Keratinocyte (primary cell): Measurements from ENCODE around the gene ANKRD60.

Source experiments
- CTCF ChIP-seq, 3 experiments: IDR thresholded peaks in 1 of 3; conservative IDR thresholded peaks in 1 of 3; optimal IDR thresholded peaks in 1 of 3; 2 replicates in 2 of 3; 3 replicates in 1 of 3; pipeline versions ENCODE3 to v1.5.1; 2011; ENCODE audit warnings: low read length in 3 of 3, mild to moderate bottlenecking in 3 of 3, moderate library complexity in 2 of 3, control low read depth in 1 of 3, inconsistent platforms in 1 of 3; ENCODE audit not compliant: insufficient read depth in 2 of 3; ENCODE audit errors: extremely low read depth in 1 of 3
- EZH2 ChIP-seq: IDR thresholded peaks from one replicate; pipeline ENCODE4 v1.6.1; 2012; ENCODE audit warnings: inconsistent platforms, mild to moderate bottlenecking, low read length, moderate library complexity

GRCh38 chr20:58231683-58232082 is 3.2 kb upstream of the ANKRD60 start:
- no peak for TF ChIP-seq EZH2
- TF ChIP-seq CTCF (optimal IDR thresholded peaks at IDR 0.05 in 1 of 3, IDR thresholded peaks at IDR 0.05 in 1 of 3, conservative IDR thresholded peaks at IDR 0.05 in 1 of 3; ENCODE audit: extremely low read depth in 1 of 3, insufficient read depth in 2 of 3, low read length in 3 of 3): no peak
